ENCODE measurements around the gene MAD2L2. TPM values are rescaled to one million over a fixed set of nuclear protein-coding genes. Genes with fewer than 3 reads are reported as not detected.
A peak's percentile ranks its signal among the peaks of the same experiment; 100 is the strongest.

Gene MAD2L2
- total and polyA plus RNA-seq, 9 of the 15 experiments (the other 6 are each of a cell fraction or from before 2014, with no cell fraction given): 12.4 to 286 (median 143) TPM

GRCh38 chr1:11671544-11672286 lies 9.2 kb downstream of the MAD2L2 start (continued):
- TF ChIP-seq HNRNPLL (IDR thresholded peaks at IDR 0.05; ENCODE audit: low read depth, low read length, poor library complexity, severe bottlenecking) (no peak), RBM34 (IDR thresholded peaks at IDR 0.05; ENCODE audit: borderline replicate concordance, insufficient read depth, low read length) (no peak), ZNF217 (CRISPR knock-in tag; IDR thresholded peaks at IDR 0.05) (no peak), GTF3C2 (IDR thresholded peaks at IDR 0.05; ENCODE audit: borderline replicate concordance, extremely low read depth, insufficient read length) (no peak), POLR2H (tag; IDR thresholded peaks at IDR 0.05; ENCODE audit: low read depth) (no peak), LCOR (CRISPR knock-in tag; IDR thresholded peaks at IDR 0.05) (0 out of 2 replicates have a peak, but pooled peaks have one; percentile 26), ETS1 (conservative IDR thresholded peaks at IDR 0.05; ENCODE audit: control insufficient read depth, low read depth, low read length) (0 out of 2 replicates have a peak, but pooled peaks have one; percentile 38), ARID3B (CRISPR knock-in tag; IDR thresholded peaks at IDR 0.05; ENCODE audit: borderline replicate concordance) (no peak), MXD1 (CRISPR knock-in tag; IDR thresholded peaks at IDR 0.05; ENCODE audit: borderline replicate concordance, poor library complexity, severe bottlenecking) (no peak), ZBED1 (IDR thresholded peaks at IDR 0.05) (peak; percentile 63; the same call in 1 of the 2 replicates), ZBTB1 (CRISPR knock-in tag; IDR thresholded peaks at IDR 0.05; ENCODE audit: borderline replicate concordance, low read depth) (no peak), RBM25 (IDR thresholded peaks at IDR 0.05; ENCODE audit: low read depth, low read length, severe bottlenecking) (no peak), ZEB2 (IDR thresholded peaks at IDR 0.05) (peak; percentile 47; the same call in 1 of the 2 replicates), TEAD2 (tag; IDR thresholded peaks at IDR 0.05) (no peak), MLLT1 (IDR thresholded peaks at IDR 0.05) (no peak), CHD2 (IDR thresholded peaks at IDR 0.05; ENCODE audit: low read depth, low read length) (0 out of 2 replicates have a peak, but pooled peaks have one; percentile 36)
